ENCODE results near the gene WHRN. TPM values are rescaled to one million over a fixed set of nuclear protein-coding genes. Genes with fewer than 3 reads are reported as not detected.

Gene WHRN
- total RNA-seq, 1 donor from 2014 or later = 12.2 TPM

- TF ChIP-seq CTCF (conservative IDR thresholded peaks at IDR 0.05) = no peak
- H3K4me1 Mint-ChIP-seq (ENCODE audit: unreplicated experiment) = peaks cover 23% of the 10 kb centered on the region
- no peaks in the 10 kb centered on the region for H3K9me3 Mint-ChIP-seq
- DNase-seq (ENCODE audit: extremely low spot score, unreplicated experiment) = no peak
- H3K36me3 Mint-ChIP-seq = peaks cover 3% of the 10 kb centered on the region
- no peak overlapping the region for H3K27ac Mint-ChIP-seq
- no peak overlapping the region for H3K4me3 Mint-ChIP-seq
- H3K27me3 Mint-ChIP-seq = peaks cover 6% of the 10 kb centered on the region
Measured at GRCh38 chr9:114493521-114494184, 11.6 kb downstream of the WHRN start.

GRCh38 chr9:114492991-114493390, 12.3 kb downstream of the WHRN start:
- Mint-ChIP-seq H3K36me3 (peaks cover 3% of the 10 kb centered on the region), H3K9me3 (no peaks in the 10 kb centered on the region), H3K4me3 (no peak overlapping the region), H3K4me1 (ENCODE audit: unreplicated experiment) (peaks cover 23% of the 10 kb centered on the region), H3K27ac (no peak overlapping the region), H3K27me3 (peaks cover 6% of the 10 kb centered on the region)
- no peak for DNase-seq (ENCODE audit: extremely low spot score, unreplicated experiment)
- TF ChIP-seq CTCF (conservative IDR thresholded peaks at IDR 0.05) = no peak

GRCh38 chr9:114491430-114492003, 13.8 kb downstream of the WHRN start:
- no peaks in the 10 kb centered on the region for H3K9me3 Mint-ChIP-seq
- H3K4me1 Mint-ChIP-seq (ENCODE audit: unreplicated experiment) = peaks cover 21% of the 10 kb centered on the region
- no peak for TF ChIP-seq CTCF (conservative IDR thresholded peaks at IDR 0.05)
- H3K27ac Mint-ChIP-seq = no peak overlapping the region
- H3K27me3 Mint-ChIP-seq = peaks cover 6% of the 10 kb centered on the region
- no peak overlapping the region for H3K4me3 Mint-ChIP-seq
- no peak for DNase-seq (ENCODE audit: extremely low spot score, unreplicated experiment)
- H3K36me3 Mint-ChIP-seq = peaks cover 3% of the 10 kb centered on the region

- Mint-ChIP-seq H3K4me1 (ENCODE audit: unreplicated experiment) (peaks cover 13% of the 10 kb centered on the region), H3K4me3 (no peak overlapping the region), H3K27me3 (no peaks in the 10 kb centered on the region), H3K36me3 (peaks cover 3% of the 10 kb centered on the region), H3K27ac (no peak overlapping the region), H3K9me3 (no peaks in the 10 kb centered on the region)
- no peak for TF ChIP-seq CTCF (conservative IDR thresholded peaks at IDR 0.05)
- DNase-seq (ENCODE audit: extremely low spot score, unreplicated experiment) = no peak
Measured at GRCh38 chr9:114489928-114490327, 15.3 kb downstream of the WHRN start.

- Mint-ChIP-seq H3K36me3 (peaks cover 3% of the 10 kb centered on the region), H3K9me3 (no peaks in the 10 kb centered on the region), H3K4me3 (no peak overlapping the region), H3K4me1 (ENCODE audit: unreplicated experiment) (peaks cover 16% of the 10 kb centered on the region), H3K27me3 (no peaks in the 10 kb centered on the region), H3K27ac (no peak overlapping the region)
- no peak for TF ChIP-seq CTCF (conservative IDR thresholded peaks at IDR 0.05)
- no peak for DNase-seq (ENCODE audit: extremely low spot score, unreplicated experiment)
Measured at GRCh38 chr9:114488398-114489129, 16.7 kb downstream of the WHRN start.
